HepG2 (cell line): Measurements from ENCODE around the gene NMNAT3. TPM values are rescaled to one million over a fixed set of nuclear protein-coding genes. Genes with fewer than 3 reads are reported as not detected.

Experiments used
- ATAC-seq: fragments of 200-7000 bp; cut with Tn5 transposase; 3 replicates; pipeline ENCODE4 v1.9.1; 2020; ENCODE audit warnings: mild to moderate bottlenecking, moderate library complexity
- BruUV-seq: library from RNA; stranded (reverse); fragments of 400-500 nt; replicated peaks from 2 replicates; lab custom pipeline; 2021; lab: Mats Ljungman, UMichigan
- CTCF ChIA-PET: fragments of 300-600 bp; formaldehyde crosslinking; extraction: SDS; loops from one replicate; lab custom pipeline; 2021; ENCODE audit warnings: low total read pairs, inconsistent platforms, low intra/inter-chr PET ratio; lab: Yijun Ruan, JAX
- POLR2A ChIA-PET: fragments of 350-600 bp; sonication (Branson Sonifier 250); formaldehyde crosslinking; loops from one replicate; lab custom pipeline; 2020; ENCODE audit warnings: antibody characterized with exemption, inconsistent platforms; lab: Yijun Ruan, JAX
- DNase-seq: peaks from one replicate; pipeline ENCODE4 v3.0.0-alpha.2; 2015; ENCODE audit warnings: low spot score
- FAIRE-seq: peaks from 3 replicates; lab custom pipeline; 2011; peaks lifted over from hg19 to GRCh38; lab: Jason Lieb, UNC
- H2AFZ ChIP-seq: one replicate; pipeline ENCODE4 v1.6.1; 2011; ENCODE audit warnings: low read length, inconsistent platforms
- H3K27ac ChIP-seq: fragments of 300-600 bp; 3 replicates; pipeline ENCODE4 v1.8.0; 2011; ENCODE audit warnings: mixed run types, mild to moderate bottlenecking, mixed read lengths, low read length, inconsistent platforms; ENCODE audit not compliant: insufficient read depth; ENCODE audit errors: extremely low read length
- H3K27me3 ChIP-seq, 2 experiments: fragments of 200-600 bp in 1 of 2; 2 replicates in 1 of 2; 3 replicates in 1 of 2; pipeline versions ENCODE4 v1.6.0 to v1.8.0; 2011; ENCODE audit warnings: low read length in 2 of 2, mild to moderate bottlenecking in 2 of 2, moderate library complexity in 2 of 2, inconsistent platforms in 1 of 2; ENCODE audit not compliant: insufficient read depth in 2 of 2, control insufficient read depth in 1 of 2
- H3K36me3 ChIP-seq, 2 experiments: fragments of 200-600 bp in 1 of 2; replicated peaks in 1 of 2; 2 replicates in 1 of 2; 3 replicates in 1 of 2; pipeline versions ENCODE4 v1.5.1 to v1.8.0; 2011; ENCODE audit warnings: low read length in 2 of 2, inconsistent platforms in 1 of 2; ENCODE audit not compliant: insufficient read depth in 2 of 2, control insufficient read depth in 1 of 2
- H3K4me1 ChIP-seq: 2 replicates; pipeline ENCODE4 v1.5.1; 2012; ENCODE audit warnings: low read length, inconsistent platforms; ENCODE audit not compliant: insufficient read depth
- H3K4me2 ChIP-seq: 2 replicates; pipeline ENCODE4 v1.6.0; 2011; ENCODE audit warnings: low read depth, low read length, inconsistent platforms
- H3K4me3 ChIP-seq, 3 experiments: fragments of 200-600 bp in 1 of 3; sonication (generic), shearing (Covaris generic) in 1 of 3; replicated peaks in 1 of 3; 2 replicates each; pipeline ENCODE4 v1.5.1; 2011 to 2016; ENCODE audit warnings: low read length in 3 of 3, inconsistent platforms in 2 of 3, low read depth in 2 of 3, mild to moderate bottlenecking in 2 of 3, control low read depth in 1 of 3, mixed read lengths in 1 of 3; ENCODE audit not compliant: insufficient read depth in 1 of 3
- H3K79me2 ChIP-seq: one replicate; pipeline ENCODE4 v1.6.1; 2011; ENCODE audit warnings: low read length, inconsistent platforms; ENCODE audit not compliant: insufficient read depth
- H3K9ac ChIP-seq: 2 replicates; pipeline ENCODE4 v1.6.0; 2011; ENCODE audit warnings: mild to moderate bottlenecking, low read depth, low read length, inconsistent platforms; ENCODE audit not compliant: insufficient read depth
- H3K9me3 ChIP-seq: 2 replicates; pipeline ENCODE4 v1.5.1; 2012; ENCODE audit warnings: mild to moderate bottlenecking, low read length
- H4K20me1 ChIP-seq: 2 replicates; pipeline ENCODE4 v1.6.0; 2011; ENCODE audit warnings: inconsistent platforms, mild to moderate bottlenecking, low read length, moderate library complexity; ENCODE audit not compliant: insufficient read depth
- ARHGAP35 ChIP-seq: sonication (generic); formaldehyde crosslinking; IDR thresholded peaks from 2 replicates; pipeline ENCODE4 v1.9.0; 2022; ENCODE audit warnings: mild to moderate bottlenecking, inconsistent platforms, moderate library complexity, missing genetic modification reagents, borderline replicate concordance
- CCDC6 ChIP-seq: sonication (generic); formaldehyde crosslinking; IDR thresholded peaks from 2 replicates; pipeline ENCODE4 v1.8.1; 2022; ENCODE audit warnings: mild to moderate bottlenecking, missing genetic modification reagents, moderate library complexity
- CENPT ChIP-seq: sonication (generic); formaldehyde crosslinking; IDR thresholded peaks from 2 replicates; pipeline ENCODE4 v1.8.0; 2022; ENCODE audit warnings: low read depth, mild to moderate bottlenecking, moderate library complexity, missing genetic modification reagents
- EEA1 ChIP-seq: sonication (generic); formaldehyde crosslinking; IDR thresholded peaks from 2 replicates; pipeline ENCODE4 v1.5.1; 2020; ENCODE audit warnings: mild to moderate bottlenecking, missing genetic modification reagents, borderline replicate concordance
- SP1 ChIP-seq, 2 experiments: fragments of 450-650 bp in 1 of 2; sonication (generic) in 1 of 2; formaldehyde crosslinking in 1 of 2; IDR thresholded peaks; 2 replicates each; pipeline versions ENCODE4 v1.4.0 to v1.6.1; 2016 to 2020; ENCODE audit warnings: missing genetic modification reagents in 1 of 2
- TAF15 ChIP-seq: fragments of 200-400 bp; formaldehyde crosslinking; IDR thresholded peaks from one replicate; pipeline ENCODE4 v1.6.1; 2018; ENCODE audit warnings: mild to moderate bottlenecking, low read depth, low read length; ENCODE audit not compliant: poor library complexity, severe bottlenecking
- UBTF ChIP-seq: sonication (generic); formaldehyde crosslinking; IDR thresholded peaks from 2 replicates; pipeline ENCODE4 v1.4.0; 2020; ENCODE audit warnings: mild to moderate bottlenecking, missing genetic modification reagents
- ZNF136 ChIP-seq: sonication (generic); formaldehyde crosslinking; IDR thresholded peaks from 2 replicates; pipeline ENCODE4 v1.8.1; 2022; ENCODE audit warnings: low read depth, mild to moderate bottlenecking, moderate library complexity, missing genetic modification reagents
- ZNF496 ChIP-seq: sonication (generic); formaldehyde crosslinking; IDR thresholded peaks from 2 replicates; pipeline ENCODE4 v1.8.1; 2023; ENCODE audit warnings: mild to moderate bottlenecking, moderate library complexity, missing genetic modification reagents; ENCODE audit not compliant: insufficient replicate concordance
- ZNF75D ChIP-seq: sonication (generic); formaldehyde crosslinking; IDR thresholded peaks from 2 replicates; pipeline ENCODE4 v1.8.1; 2023; ENCODE audit warnings: missing genetic modification reagents, mild to moderate bottlenecking, borderline replicate concordance
- ZNF816 ChIP-seq: sonication (generic); formaldehyde crosslinking; IDR thresholded peaks from 2 replicates; pipeline ENCODE4 v1.8.0; 2022; ENCODE audit warnings: missing genetic modification reagents, mild to moderate bottlenecking, borderline replicate concordance
- in situ Hi-C: cut with HindIII; loops from 2 replicates; pipeline ENCODE4 v1.10.0; 2017; ENCODE audit warnings: low pct_unique_long_range_greater_than_20kb; ENCODE audit not compliant: extremely low pct_ligation_motif_present
- intact Hi-C: fragments of 100-400 bp; cut with micrococcal nuclease; formaldehyde crosslinking; loops from one replicate; pipeline ENCODE4 v1.10.0; 2022; ENCODE audit not compliant: unreplicated experiment
- polyA plus RNA-seq, 8 experiments: library from polyadenylated mRNA; depleted of rRNA in 3 of 8; stranded (reverse) in 7 of 8; unstranded in 1 of 8; fragments of >200 nt; fragmentation: Illumina TruSeq in 4 of 8; extraction: Trizol in 4 of 8; gene quantifications; 2 replicates each; pipeline versions ENCODE4 v1.2.1 to v1.2.3, GENCODE V29; 2011 to 2016; ENCODE audit warnings: low read depth in 4 of 8, missing spikeins in 1 of 8, mixed read lengths in 1 of 8; ENCODE audit not compliant: insufficient read depth in 1 of 8
- total RNA-seq, 5 experiments: library from RNA; depleted of rRNA; stranded (reverse); fragments of >200 nt; fragmentation: Illumina TruSeq; extraction: Trizol; gene quantifications; 2 replicates each; pipeline ENCODE4 v1.2.3, GENCODE V29; 2016; ENCODE audit warnings: low read depth in 1 of 5
- TF ChIP-seq, protein P1 (sequence below): sonication (generic); formaldehyde crosslinking; IDR thresholded peaks from 2 replicates; pipeline ENCODE4 v1.5.0; 2020; ENCODE audit warnings: mild to moderate bottlenecking, missing genetic modification reagents, borderline replicate concordance
- TF ChIP-seq, protein P2 (sequence below): IDR thresholded peaks from 2 replicates; pipeline ENCODE4 v1.6.1; 2016; ENCODE audit warnings: missing compliant biosample characterization, missing genetic modification reagents, borderline replicate concordance

NMNAT3 gene
- total and polyA plus RNA-seq, 2 of the 13 experiments (the other 11 are each of a cell fraction or from before 2014, with no cell fraction given), result 6.1 to 7.0 TPM

DNA sequence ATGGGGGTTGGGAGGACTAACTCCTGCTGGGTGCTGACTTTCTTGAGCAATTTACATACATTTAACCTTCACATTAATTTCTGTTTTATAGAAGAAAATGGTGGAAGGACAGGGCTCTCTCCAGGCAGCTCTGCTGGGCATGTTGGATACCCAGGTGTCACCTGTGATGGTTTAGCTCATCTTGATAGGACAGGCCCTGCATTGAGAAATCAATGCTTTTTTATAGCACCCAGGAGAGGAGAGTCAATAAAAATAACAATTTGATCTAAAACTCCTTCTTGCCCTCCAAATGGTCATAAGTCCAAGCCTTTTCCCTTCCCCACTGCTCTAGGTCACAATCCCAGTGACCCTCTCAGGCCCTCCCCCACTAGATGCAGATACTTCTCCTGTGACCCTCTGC lies 90.0 kb downstream of the NMNAT3 start:
- Histone ChIP-seq H3K4me2 (no peak overlapping the region), H4K20me1 (no peaks in the 10 kb centered on the region), H3K9me3 (no peaks in the 10 kb centered on the region), H3K4me3 (no peak overlapping the region), H3K79me2 (no peaks in the 10 kb centered on the region), H2AFZ (no peak overlapping the region), H3K27me3 (no peaks in the 10 kb centered on the region), H3K4me1 (no peaks in the 10 kb centered on the region), H3K9ac (no peak overlapping the region), H3K36me3 (no peaks in the 10 kb centered on the region), H3K27ac (no peak overlapping the region)
- ChIA-PET CTCF (no interaction called here), POLR2A (no interaction called here)
- in situ Hi-C loops, result no loop called here
- intact Hi-C loops, result loop anchor here (2.0 kb wide), 1 partner anchor 93 kb away; no protein-coding TSS in a partner anchor
- TF ChIP-seq ZNF136 (no peak), SP1 (IDR thresholded peaks at IDR 0.05) (no peak), SP1 (CRISPR knock-in tag; IDR thresholded peaks at IDR 0.05) (no peak), TAF15 (no peak), UBTF (no peak), ARHGAP35 (CRISPR knock-in tag) (no peak), ZNF75D (CRISPR knock-in tag) (no peak), ZNF496 (CRISPR knock-in tag) (no peak), EEA1 (CRISPR knock-in tag) (no peak), CENPT (CRISPR knock-in tag) (no peak), ZNF816 (no peak), CCDC6 (CRISPR knock-in tag) (no peak)
- TF ChIP-seq, protein P1, sequence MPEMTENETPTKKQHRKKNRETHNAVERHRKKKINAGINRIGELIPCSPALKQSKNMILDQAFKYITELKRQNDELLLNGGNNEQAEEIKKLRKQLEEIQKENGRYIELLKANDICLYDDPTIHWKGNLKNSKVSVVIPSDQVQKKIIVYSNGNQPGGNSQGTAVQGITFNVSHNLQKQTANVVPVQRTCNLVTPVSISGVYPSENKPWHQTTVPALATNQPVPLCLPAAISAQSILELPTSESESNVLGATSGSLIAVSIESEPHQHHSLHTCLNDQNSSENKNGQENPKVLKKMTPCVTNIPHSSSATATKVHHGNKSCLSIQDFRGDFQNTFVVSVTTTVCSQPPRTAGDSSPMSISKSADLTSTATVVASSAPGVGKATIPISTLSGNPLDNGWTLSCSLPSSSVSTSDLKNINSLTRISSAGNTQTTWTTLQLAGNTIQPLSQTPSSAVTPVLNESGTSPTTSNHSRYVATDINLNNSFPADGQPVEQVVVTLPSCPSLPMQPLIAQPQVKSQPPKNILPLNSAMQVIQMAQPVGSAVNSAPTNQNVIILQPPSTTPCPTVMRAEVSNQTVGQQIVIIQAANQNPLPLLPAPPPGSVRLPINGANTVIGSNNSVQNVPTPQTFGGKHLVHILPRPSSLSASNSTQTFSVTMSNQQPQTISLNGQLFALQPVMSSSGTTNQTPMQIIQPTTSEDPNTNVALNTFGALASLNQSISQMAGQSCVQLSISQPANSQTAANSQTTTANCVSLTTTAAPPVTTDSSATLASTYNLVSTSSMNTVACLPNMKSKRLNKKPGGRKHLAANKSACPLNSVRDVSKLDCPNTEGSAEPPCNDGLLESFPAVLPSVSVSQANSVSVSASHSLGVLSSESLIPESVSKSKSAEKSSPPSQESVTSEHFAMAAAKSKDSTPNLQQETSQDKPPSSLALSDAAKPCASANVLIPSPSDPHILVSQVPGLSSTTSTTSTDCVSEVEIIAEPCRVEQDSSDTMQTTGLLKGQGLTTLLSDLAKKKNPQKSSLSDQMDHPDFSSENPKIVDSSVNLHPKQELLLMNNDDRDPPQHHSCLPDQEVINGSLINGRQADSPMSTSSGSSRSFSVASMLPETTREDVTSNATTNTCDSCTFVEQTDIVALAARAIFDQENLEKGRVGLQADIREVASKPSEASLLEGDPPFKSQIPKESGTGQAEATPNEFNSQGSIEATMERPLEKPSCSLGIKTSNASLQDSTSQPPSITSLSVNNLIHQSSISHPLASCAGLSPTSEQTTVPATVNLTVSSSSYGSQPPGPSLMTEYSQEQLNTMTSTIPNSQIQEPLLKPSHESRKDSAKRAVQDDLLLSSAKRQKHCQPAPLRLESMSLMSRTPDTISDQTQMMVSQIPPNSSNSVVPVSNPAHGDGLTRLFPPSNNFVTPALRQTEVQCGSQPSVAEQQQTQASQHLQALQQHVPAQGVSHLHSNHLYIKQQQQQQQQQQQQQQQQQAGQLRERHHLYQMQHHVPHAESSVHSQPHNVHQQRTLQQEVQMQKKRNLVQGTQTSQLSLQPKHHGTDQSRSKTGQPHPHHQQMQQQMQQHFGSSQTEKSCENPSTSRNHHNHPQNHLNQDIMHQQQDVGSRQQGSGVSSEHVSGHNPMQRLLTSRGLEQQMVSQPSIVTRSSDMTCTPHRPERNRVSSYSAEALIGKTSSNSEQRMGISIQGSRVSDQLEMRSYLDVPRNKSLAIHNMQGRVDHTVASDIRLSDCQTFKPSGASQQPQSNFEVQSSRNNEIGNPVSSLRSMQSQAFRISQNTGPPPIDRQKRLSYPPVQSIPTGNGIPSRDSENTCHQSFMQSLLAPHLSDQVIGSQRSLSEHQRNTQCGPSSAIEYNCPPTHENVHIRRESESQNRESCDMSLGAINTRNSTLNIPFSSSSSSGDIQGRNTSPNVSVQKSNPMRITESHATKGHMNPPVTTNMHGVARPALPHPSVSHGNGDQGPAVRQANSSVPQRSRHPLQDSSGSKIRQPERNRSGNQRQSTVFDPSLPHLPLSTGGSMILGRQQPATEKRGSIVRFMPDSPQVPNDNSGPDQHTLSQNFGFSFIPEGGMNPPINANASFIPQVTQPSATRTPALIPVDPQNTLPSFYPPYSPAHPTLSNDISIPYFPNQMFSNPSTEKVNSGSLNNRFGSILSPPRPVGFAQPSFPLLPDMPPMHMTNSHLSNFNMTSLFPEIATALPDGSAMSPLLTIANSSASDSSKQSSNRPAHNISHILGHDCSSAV (CRISPR knock-in tag), result no peak
- TF ChIP-seq, protein P2, sequence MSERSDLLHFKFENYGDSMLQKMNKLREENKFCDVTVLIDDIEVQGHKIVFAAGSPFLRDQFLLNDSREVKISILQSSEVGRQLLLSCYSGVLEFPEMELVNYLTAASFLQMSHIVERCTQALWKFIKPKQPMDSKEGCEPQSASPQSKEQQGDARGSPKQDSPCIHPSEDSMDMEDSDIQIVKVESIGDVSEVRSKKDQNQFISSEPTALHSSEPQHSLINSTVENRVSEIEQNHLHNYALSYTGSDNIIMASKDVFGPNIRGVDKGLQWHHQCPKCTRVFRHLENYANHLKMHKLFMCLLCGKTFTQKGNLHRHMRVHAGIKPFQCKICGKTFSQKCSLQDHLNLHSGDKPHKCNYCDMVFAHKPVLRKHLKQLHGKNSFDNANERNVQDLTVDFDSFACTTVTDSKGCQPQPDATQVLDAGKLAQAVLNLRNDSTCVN, result no peak
- BruUV-seq, result no TSS peak
- FAIRE-seq (no peak), ATAC-seq (no peak), DNase-seq (no peak)
